Measurements from ENCODE around the gene PTTG1.

- TF ChIP-seq POLR2A (IDR thresholded peaks at IDR 0.05; ENCODE audit: borderline replicate concordance, extremely low read depth, insufficient read depth, insufficient read length) (no peak), MAX (IDR thresholded peaks at IDR 0.05) (no peak), EZH2phosphoT487 (IDR thresholded peaks at IDR 0.05; ENCODE audit: borderline replicate concordance) (no peak), CTCF (IDR thresholded peaks at IDR 0.05 in 2 of 3, conservative IDR thresholded peaks at IDR 0.05 in 1 of 3; ENCODE audit: borderline replicate concordance in 1 of 3, insufficient read depth in 1 of 3, low read depth in 2 of 3, low read length in 2 of 3) (no peak), JUND (IDR thresholded peaks at IDR 0.05) (no peak), ZFX (IDR thresholded peaks at IDR 0.05) (no peak), EZH2 (IDR thresholded peaks at IDR 0.05) (no peak), POLR2AphosphoS5 (IDR thresholded peaks at IDR 0.05; ENCODE audit: low read depth, low read length) (no peak), RAD21 (IDR thresholded peaks at IDR 0.05; ENCODE audit: low read depth) (no peak), TCF7L2 (IDR thresholded peaks at IDR 0.05; ENCODE audit: borderline replicate concordance, extremely low read depth, insufficient read depth, insufficient read length) (no peak), REST (IDR thresholded peaks at IDR 0.05; ENCODE audit: low read depth) (no peak), SIN3A (IDR thresholded peaks at IDR 0.05; ENCODE audit: low read depth) (no peak)
Measured at GRCh38 chr5:160419458-160420330, 2.0 kb upstream of the PTTG1 start.
